HEK293 (cell line): ENCODE results near the gene KCNT1.

ENCODE experiments used
- HOXD13 ChIP-seq: sonication (generic); formaldehyde crosslinking; IDR thresholded peaks from 2 replicates; pipeline ENCODE4 v1.8.0; 2022; ENCODE audit warnings: missing genetic modification reagents, borderline replicate concordance
- SP2 ChIP-seq: fragments of 450-650 bp; formaldehyde crosslinking; IDR thresholded peaks from 2 replicates; pipeline ENCODE4 v1.5.1; 2016; ENCODE audit warnings: missing biosample characterization, missing genetic modification characterization
- TCF7L2 ChIP-seq: IDR thresholded peaks from 2 replicates; pipeline ENCODE4 v1.6.1; 2011; ENCODE audit warnings: low read depth, mild to moderate bottlenecking, inconsistent platforms, low read length, moderate library complexity, borderline replicate concordance
- YY1 ChIP-seq: fragments of 450-650 bp; formaldehyde crosslinking; IDR thresholded peaks from 2 replicates; pipeline ENCODE4 v1.5.1; 2018; ENCODE audit warnings: missing biosample characterization, missing genetic modification characterization
- ZNF121 ChIP-seq: fragments of 450-650 bp; formaldehyde crosslinking; IDR thresholded peaks from 2 replicates; pipeline ENCODE4 v1.5.1; 2016; ENCODE audit warnings: missing biosample characterization, missing genetic modification characterization
- ZNF174 ChIP-seq: fragments of 450-650 bp; formaldehyde crosslinking; IDR thresholded peaks from 2 replicates; pipeline ENCODE4 v1.5.0; 2017; ENCODE audit warnings: missing biosample characterization, mild to moderate bottlenecking, missing genetic modification characterization
- ZNF184 ChIP-seq: fragments of 450-650 bp; IDR thresholded peaks from 2 replicates; pipeline ENCODE4 v1.5.1; 2018; ENCODE audit warnings: missing biosample characterization, mild to moderate bottlenecking, missing genetic modification characterization
- ZNF530 ChIP-seq: fragments of 450-650 bp; formaldehyde crosslinking; IDR thresholded peaks from 2 replicates; pipeline ENCODE4 v1.5.1; 2016; ENCODE audit warnings: low read depth, missing biosample characterization, missing genetic modification characterization
- ZNF843 ChIP-seq: fragments of 450-650 bp; formaldehyde crosslinking; IDR thresholded peaks from 2 replicates; pipeline ENCODE4 v1.5.1; 2016; ENCODE audit warnings: missing biosample characterization, missing genetic modification characterization
- ZSCAN30 ChIP-seq: fragments of 450-650 bp; IDR thresholded peaks from 2 replicates; pipeline ENCODE4 v1.5.1; 2018; ENCODE audit warnings: missing biosample characterization, mild to moderate bottlenecking, missing genetic modification characterization, moderate library complexity
- TF ChIP-seq, protein P1 (sequence below): fragments of 450-650 bp; formaldehyde crosslinking; conservative IDR thresholded peaks from 2 replicates; pipeline ENCODE4 v1.5.1; 2016; ENCODE audit warnings: low read depth, missing biosample characterization, missing genetic modification characterization
- TF ChIP-seq, protein P2 (sequence below): fragments of 450-650 bp; formaldehyde crosslinking; IDR thresholded peaks from 2 replicates; pipeline ENCODE4 v1.5.1; 2016; ENCODE audit warnings: missing biosample characterization, missing genetic modification characterization
- TF ChIP-seq, protein P3 (sequence below): fragments of 450-650 bp; formaldehyde crosslinking; IDR thresholded peaks from 2 replicates; pipeline ENCODE4 v1.5.1; 2016; ENCODE audit warnings: missing biosample characterization, missing genetic modification characterization

DNA sequence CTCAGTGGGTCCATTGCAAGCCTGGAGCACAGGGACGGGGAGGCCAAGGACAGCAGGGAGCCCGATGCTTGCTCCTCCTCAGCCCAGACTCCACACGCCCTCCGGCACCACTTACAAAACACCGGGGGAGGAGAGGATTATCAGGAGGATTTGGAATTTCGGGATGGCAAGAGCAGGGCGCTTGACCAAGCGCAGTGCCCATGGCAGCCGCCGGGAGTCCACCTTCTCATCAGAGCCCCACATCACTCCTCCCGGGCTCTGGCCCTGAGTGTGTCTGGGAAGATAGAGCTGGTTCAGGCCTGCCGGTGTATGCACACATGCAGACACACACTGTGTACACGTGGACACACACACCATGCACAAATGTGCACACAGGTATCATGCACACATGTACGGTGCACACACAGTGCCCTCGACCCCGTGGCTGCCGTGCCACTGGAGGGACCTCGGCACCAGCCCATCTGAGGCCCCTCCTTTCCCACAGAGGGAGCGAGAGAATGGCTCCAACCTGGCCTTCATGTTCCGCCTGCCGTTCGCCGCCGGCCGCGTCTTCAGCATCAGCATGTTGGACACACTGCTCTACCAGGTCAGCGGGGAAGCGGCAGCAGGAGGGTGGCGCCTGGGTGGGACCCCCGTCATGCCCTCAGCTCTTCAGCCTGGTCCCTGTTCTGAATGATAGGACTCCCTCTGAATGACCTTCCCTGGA lies 81.7 kb downstream of the KCNT1 start:
- no peak for TF ChIP-seq ZSCAN30 (tag by site-specific recombination)
- TF ChIP-seq, protein P1, sequence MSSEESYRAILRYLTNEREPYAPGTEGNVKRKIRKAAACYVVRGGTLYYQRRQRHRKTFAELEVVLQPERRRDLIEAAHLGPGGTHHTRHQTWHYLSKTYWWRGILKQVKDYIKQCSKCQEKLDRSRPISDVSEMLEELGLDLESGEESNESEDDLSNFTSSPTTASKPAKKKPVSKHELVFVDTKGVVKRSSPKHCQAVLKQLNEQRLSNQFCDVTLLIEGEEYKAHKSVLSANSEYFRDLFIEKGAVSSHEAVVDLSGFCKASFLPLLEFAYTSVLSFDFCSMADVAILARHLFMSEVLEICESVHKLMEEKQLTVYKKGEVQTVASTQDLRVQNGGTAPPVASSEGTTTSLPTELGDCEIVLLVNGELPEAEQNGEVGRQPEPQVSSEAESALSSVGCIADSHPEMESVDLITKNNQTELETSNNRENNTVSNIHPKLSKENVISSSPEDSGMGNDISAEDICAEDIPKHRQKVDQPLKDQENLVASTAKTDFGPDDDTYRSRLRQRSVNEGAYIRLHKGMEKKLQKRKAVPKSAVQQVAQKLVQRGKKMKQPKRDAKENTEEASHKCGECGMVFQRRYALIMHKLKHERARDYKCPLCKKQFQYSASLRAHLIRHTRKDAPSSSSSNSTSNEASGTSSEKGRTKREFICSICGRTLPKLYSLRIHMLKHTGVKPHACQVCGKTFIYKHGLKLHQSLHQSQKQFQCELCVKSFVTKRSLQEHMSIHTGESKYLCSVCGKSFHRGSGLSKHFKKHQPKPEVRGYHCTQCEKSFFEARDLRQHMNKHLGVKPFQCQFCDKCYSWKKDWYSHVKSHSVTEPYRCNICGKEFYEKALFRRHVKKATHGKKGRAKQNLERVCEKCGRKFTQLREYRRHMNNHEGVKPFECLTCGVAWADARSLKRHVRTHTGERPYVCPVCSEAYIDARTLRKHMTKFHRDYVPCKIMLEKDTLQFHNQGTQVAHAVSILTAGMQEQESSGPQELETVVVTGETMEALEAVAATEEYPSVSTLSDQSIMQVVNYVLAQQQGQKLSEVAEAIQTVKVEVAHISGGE (tag by site-specific recombination) = no peak
- no peak for TF ChIP-seq HOXD13
- no peak for TF ChIP-seq ZNF174
- no peak for TF ChIP-seq ZNF121 (tag by site-specific recombination)
- no peak for TF ChIP-seq ZNF530
- no peak for TF ChIP-seq TCF7L2
- TF ChIP-seq YY1 (tag by site-specific recombination) = no peak
- TF ChIP-seq, protein P2, sequence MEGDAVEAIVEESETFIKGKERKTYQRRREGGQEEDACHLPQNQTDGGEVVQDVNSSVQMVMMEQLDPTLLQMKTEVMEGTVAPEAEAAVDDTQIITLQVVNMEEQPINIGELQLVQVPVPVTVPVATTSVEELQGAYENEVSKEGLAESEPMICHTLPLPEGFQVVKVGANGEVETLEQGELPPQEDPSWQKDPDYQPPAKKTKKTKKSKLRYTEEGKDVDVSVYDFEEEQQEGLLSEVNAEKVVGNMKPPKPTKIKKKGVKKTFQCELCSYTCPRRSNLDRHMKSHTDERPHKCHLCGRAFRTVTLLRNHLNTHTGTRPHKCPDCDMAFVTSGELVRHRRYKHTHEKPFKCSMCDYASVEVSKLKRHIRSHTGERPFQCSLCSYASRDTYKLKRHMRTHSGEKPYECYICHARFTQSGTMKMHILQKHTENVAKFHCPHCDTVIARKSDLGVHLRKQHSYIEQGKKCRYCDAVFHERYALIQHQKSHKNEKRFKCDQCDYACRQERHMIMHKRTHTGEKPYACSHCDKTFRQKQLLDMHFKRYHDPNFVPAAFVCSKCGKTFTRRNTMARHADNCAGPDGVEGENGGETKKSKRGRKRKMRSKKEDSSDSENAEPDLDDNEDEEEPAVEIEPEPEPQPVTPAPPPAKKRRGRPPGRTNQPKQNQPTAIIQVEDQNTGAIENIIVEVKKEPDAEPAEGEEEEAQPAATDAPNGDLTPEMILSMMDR (tag by site-specific recombination) = no peak
- no peak for TF ChIP-seq ZNF184 (tag by site-specific recombination)
- no peak for TF ChIP-seq SP2 (tag by site-specific recombination)
- TF ChIP-seq, protein P3, sequence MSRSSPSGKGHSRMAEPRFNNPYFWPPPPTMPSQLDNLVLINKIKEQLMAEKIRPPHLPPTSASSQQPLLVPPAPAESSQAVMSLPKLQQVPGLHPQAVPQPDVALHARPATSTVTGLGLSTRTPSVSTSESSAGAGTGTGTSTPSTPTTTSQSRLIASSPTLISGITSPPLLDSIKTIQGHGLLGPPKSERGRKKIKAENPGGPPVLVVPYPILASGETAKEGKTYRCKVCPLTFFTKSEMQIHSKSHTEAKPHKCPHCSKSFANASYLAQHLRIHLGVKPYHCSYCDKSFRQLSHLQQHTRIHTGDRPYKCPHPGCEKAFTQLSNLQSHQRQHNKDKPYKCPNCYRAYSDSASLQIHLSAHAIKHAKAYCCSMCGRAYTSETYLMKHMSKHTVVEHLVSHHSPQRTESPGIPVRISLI = no peak
- TF ChIP-seq ZNF843 (tag by site-specific recombination) = no peak
